A673 (cell line): ENCODE results near the gene MDK. TPM values are rescaled to one million over a fixed set of nuclear protein-coding genes. Genes with fewer than 3 reads are reported as not detected.

Experiments used
- BruUV-seq: library from RNA; stranded (reverse); fragments of 400-500 nt; replicated peaks from 2 replicates; lab custom pipeline; 2021; lab: Mats Ljungman, UMichigan
- CTCF ChIA-PET: fragments of 300-600 bp; sonication (Branson Sonifier 250); formaldehyde crosslinking; loops from one replicate; lab custom pipeline; 2022; ENCODE audit warnings: antibody characterized with exemption; lab: Charles Lee
- POLR2A ChIA-PET: fragments of 300-600 bp; sonication (Branson Sonifier 250); formaldehyde crosslinking; loops from one replicate; lab custom pipeline; 2022; ENCODE audit warnings: antibody characterized with exemption; ENCODE audit not compliant: low non-redundant PET; lab: Charles Lee
- DNase-seq: peaks from one replicate; pipeline ENCODE4 v3.0.0-alpha.2; 2015; ENCODE audit warnings: low spot score
- H3K27ac ChIP-seq: fragments of 200-600 bp; sonication (generic); 2 replicates; pipeline ENCODE4 v1.5.1; 2016; ENCODE audit warnings: mixed run types, low read depth, mild to moderate bottlenecking, mixed read lengths, antibody characterized with exemption, low read length; ENCODE audit not compliant: poor library complexity, severe bottlenecking
- H3K27me3 ChIP-seq: fragments of 200-600 bp; sonication (generic); replicated peaks from 2 replicates; pipeline ENCODE4 v1.6.1; 2017; ENCODE audit warnings: mixed run types, low read depth, mild to moderate bottlenecking, mixed read lengths, antibody characterized with exemption, low read length; ENCODE audit not compliant: insufficient read depth, poor library complexity
- H3K36me3 ChIP-seq: fragments of 200-600 bp; sonication (generic); 2 replicates; pipeline ENCODE4 v1.6.1; 2016; ENCODE audit warnings: mixed run types, mild to moderate bottlenecking, mixed read lengths, antibody characterized with exemption, low read length; ENCODE audit not compliant: insufficient read depth, poor library complexity, severe bottlenecking
- H3K4me1 ChIP-seq: fragments of 200-600 bp; sonication (generic); 2 replicates; pipeline ENCODE4 v1.6.1; 2017; ENCODE audit warnings: mixed run types, mild to moderate bottlenecking, mixed read lengths, antibody characterized with exemption, low read length; ENCODE audit not compliant: insufficient read depth, poor library complexity, severe bottlenecking
- H3K4me3 ChIP-seq: fragments of 200-600 bp; sonication (generic); 2 replicates; pipeline ENCODE4 v1.5.1; 2016; ENCODE audit warnings: low read depth, mixed run types, mild to moderate bottlenecking, mixed read lengths, low read length; ENCODE audit not compliant: poor library complexity, severe bottlenecking
- H3K9me3 ChIP-seq: fragments of 200-600 bp; sonication (generic); 2 replicates; pipeline ENCODE4 v1.6.1; 2016; ENCODE audit warnings: mixed run types, low read depth, mild to moderate bottlenecking, mixed read lengths, antibody characterized with exemption, low read length; ENCODE audit not compliant: poor library complexity, severe bottlenecking
- EZH2 ChIP-seq: fragments of 200-600 bp; sonication (generic); IDR thresholded peaks from 2 replicates; pipeline ENCODE4 v1.6.1; 2017; ENCODE audit warnings: borderline replicate concordance, low read depth, mild to moderate bottlenecking, mixed read lengths, antibody characterized with exemption, low read length; ENCODE audit not compliant: poor library complexity, severe bottlenecking
- intact Hi-C: fragments of 100-400 bp; cut with micrococcal nuclease; formaldehyde crosslinking; loops from one replicate; pipeline ENCODE4 v1.10.0; 2022; ENCODE audit not compliant: unreplicated experiment
- total RNA-seq: library from RNA; stranded (reverse); gene quantifications from 2 replicates; pipeline ENCODE4 v1.2.3, GENCODE V29; 2021
- TF ChIP-seq, protein P1 (sequence below): fragments of 300-800, 200-600 bp; sonication (generic); conservative IDR thresholded peaks from 2 replicates; pipeline ENCODE4 v1.5.1; 2017; ENCODE audit warnings: low read depth, mild to moderate bottlenecking, antibody characterized with exemption, low read length, moderate library complexity, mixed read lengths

MDK gene
- total RNA-seq, 1 experiment from 2014 or later, result 252 TPM

- Histone ChIP-seq H3K36me3 (peaks cover 3% of the 10 kb centered on the region), H3K27me3 (no peaks in the 10 kb centered on the region), H3K27ac (no peak overlapping the region), H3K4me1 (peaks cover 20% of the 10 kb centered on the region), H3K9me3 (no peaks in the 10 kb centered on the region), H3K4me3 (no peak overlapping the region)
- intact Hi-C loops, result no loop called here
- POLR2A ChIA-PET, result no interaction called here
- no peak for TF ChIP-seq EZH2
- TF ChIP-seq, protein P1, sequence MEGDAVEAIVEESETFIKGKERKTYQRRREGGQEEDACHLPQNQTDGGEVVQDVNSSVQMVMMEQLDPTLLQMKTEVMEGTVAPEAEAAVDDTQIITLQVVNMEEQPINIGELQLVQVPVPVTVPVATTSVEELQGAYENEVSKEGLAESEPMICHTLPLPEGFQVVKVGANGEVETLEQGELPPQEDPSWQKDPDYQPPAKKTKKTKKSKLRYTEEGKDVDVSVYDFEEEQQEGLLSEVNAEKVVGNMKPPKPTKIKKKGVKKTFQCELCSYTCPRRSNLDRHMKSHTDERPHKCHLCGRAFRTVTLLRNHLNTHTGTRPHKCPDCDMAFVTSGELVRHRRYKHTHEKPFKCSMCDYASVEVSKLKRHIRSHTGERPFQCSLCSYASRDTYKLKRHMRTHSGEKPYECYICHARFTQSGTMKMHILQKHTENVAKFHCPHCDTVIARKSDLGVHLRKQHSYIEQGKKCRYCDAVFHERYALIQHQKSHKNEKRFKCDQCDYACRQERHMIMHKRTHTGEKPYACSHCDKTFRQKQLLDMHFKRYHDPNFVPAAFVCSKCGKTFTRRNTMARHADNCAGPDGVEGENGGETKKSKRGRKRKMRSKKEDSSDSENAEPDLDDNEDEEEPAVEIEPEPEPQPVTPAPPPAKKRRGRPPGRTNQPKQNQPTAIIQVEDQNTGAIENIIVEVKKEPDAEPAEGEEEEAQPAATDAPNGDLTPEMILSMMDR, result no peak
- CTCF ChIA-PET, result no interaction called here
- no TSS peak for BruUV-seq
- no peak for DNase-seq
Measured at GRCh38 chr11:46422588-46422987, 41.1 kb downstream of the MDK start.

GRCh38 chr11:46426233-46426991 is 44.9 kb downstream of the MDK start:
- BruUV-seq, result no TSS peak
- H3K4me1 ChIP-seq, result peaks cover 24% of the 10 kb centered on the region
- no peak overlapping the region for H3K4me3 ChIP-seq
- H3K27ac ChIP-seq, result peak overlapping the region; percentile 6
- POLR2A ChIA-PET, result no interaction called here
- CTCF ChIA-PET, result interaction anchor here (0.7 kb wide), 1 partner anchor 23 kb away, joined by 3 read pairs; no protein-coding TSS in a partner anchor
- no peaks in the 10 kb centered on the region for H3K9me3 ChIP-seq
- intact Hi-C loops, result no loop called here
- TF ChIP-seq, protein P1, result no peak
- TF ChIP-seq EZH2, result no peak
- no peaks in the 10 kb centered on the region for H3K27me3 ChIP-seq
- peak; percentile 49 for DNase-seq
- H3K36me3 ChIP-seq, result no peaks in the 10 kb centered on the region

- Histone ChIP-seq H3K4me1 (peaks cover 24% of the 10 kb centered on the region), H3K27ac (peak overlapping the region; percentile 6), H3K36me3 (no peaks in the 10 kb centered on the region), H3K9me3 (no peaks in the 10 kb centered on the region), H3K4me3 (no peak overlapping the region), H3K27me3 (no peaks in the 10 kb centered on the region)
- POLR2A ChIA-PET, result no interaction called here
- TF ChIP-seq, protein P1, result no peak
- no peak for TF ChIP-seq EZH2
- no TSS peak for BruUV-seq
- peak; percentile 83 for DNase-seq
- CTCF ChIA-PET, result no interaction called here
- intact Hi-C loops, result no loop called here
Measured at GRCh38 chr11:46427364-46427763, 45.9 kb downstream of the MDK start.
